Measurements from ENCODE around the gene AMMECR1.

AMMECR1 gene

DNA sequence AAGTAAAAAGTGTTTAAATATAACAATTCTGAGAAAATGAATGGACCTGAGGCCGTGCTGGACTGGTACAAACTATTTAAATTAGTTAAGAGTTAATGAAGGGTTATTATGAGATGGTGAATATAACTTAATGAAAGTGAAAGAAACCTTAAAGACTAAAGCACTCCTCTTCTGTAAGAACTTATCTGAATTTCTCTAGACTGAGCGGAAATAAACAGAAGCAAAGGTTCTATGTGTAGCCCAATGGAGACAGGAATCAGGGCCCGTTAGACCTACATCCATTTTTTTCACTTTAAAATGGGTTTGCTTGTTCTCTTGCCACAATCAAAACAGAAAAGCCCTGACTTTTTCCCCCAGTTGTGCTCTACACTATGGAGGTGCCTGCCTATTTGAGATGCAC, 14.9 kb downstream of the AMMECR1 start:
- in situ Hi-C loops (cut with HindIII; ENCODE audit: low sequenced_read_pairs) = no loop called here
- no peak overlapping the region for H3K4me3 ChIP-seq (ENCODE audit: low read depth, low read length)
- TF ChIP-seq, protein P1, sequence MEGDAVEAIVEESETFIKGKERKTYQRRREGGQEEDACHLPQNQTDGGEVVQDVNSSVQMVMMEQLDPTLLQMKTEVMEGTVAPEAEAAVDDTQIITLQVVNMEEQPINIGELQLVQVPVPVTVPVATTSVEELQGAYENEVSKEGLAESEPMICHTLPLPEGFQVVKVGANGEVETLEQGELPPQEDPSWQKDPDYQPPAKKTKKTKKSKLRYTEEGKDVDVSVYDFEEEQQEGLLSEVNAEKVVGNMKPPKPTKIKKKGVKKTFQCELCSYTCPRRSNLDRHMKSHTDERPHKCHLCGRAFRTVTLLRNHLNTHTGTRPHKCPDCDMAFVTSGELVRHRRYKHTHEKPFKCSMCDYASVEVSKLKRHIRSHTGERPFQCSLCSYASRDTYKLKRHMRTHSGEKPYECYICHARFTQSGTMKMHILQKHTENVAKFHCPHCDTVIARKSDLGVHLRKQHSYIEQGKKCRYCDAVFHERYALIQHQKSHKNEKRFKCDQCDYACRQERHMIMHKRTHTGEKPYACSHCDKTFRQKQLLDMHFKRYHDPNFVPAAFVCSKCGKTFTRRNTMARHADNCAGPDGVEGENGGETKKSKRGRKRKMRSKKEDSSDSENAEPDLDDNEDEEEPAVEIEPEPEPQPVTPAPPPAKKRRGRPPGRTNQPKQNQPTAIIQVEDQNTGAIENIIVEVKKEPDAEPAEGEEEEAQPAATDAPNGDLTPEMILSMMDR (IDR thresholded peaks at IDR 0.05; ENCODE audit: low read depth, low read length) = no peak
- DNase-seq (ENCODE audit: low read depth, low spot score) = no peak

DNA sequence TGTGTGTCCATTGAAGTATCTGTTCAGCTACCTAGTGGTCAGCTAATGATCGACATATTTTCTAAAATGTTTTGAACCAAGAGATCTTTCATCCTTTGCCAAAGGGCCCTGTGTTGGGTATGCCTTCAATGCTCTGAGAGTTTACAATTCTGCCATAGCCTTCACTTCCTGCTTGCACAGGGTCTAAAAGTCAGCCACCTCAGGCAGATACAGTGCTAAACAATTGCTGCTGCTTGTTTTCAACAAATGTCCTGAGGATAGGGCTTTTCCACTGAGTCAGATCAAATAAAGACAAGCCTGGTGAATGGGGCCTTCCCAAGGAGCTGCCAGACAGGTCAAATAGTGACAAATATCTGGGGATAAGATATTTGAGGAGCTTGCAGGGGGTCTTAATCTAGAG, 16.7 kb downstream of the AMMECR1 start:
- TF ChIP-seq, protein P1 (IDR thresholded peaks at IDR 0.05; ENCODE audit: low read depth, low read length) = no peak
- no peak for DNase-seq (ENCODE audit: low read depth, low spot score)
- H3K4me3 ChIP-seq (ENCODE audit: low read depth, low read length) = no peak overlapping the region
- in situ Hi-C loops (cut with HindIII; ENCODE audit: low sequenced_read_pairs) = no loop called here

DNA sequence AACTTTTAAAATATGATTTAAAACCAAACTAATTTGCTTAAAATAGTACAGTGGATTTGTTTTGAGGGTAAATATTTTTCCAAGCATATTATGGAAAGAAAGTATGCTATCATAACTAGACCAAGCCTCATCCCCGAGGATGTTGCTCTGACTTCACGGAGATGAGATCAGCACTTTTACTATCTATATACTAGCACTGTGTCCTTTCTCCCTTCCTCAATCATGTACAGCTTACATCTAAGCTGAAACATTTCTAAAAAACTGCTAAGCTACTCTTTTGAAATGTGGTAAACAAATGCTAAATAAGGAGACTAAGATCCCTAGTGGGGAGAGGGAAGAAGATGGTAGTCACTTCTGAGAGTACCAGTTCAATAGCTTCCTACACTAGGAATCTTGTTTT, 23.8 kb downstream of the AMMECR1 start:
- DNase-seq (ENCODE audit: low read depth, low spot score) = no peak
- TF ChIP-seq, protein P1 (IDR thresholded peaks at IDR 0.05; ENCODE audit: low read depth, low read length) = no peak
- in situ Hi-C loops (cut with HindIII; ENCODE audit: low sequenced_read_pairs) = no loop called here
- no peak overlapping the region for H3K4me3 ChIP-seq (ENCODE audit: low read depth, low read length)

GRCh38 chrX:110293658-110294057, 24.2 kb downstream of the AMMECR1 start:
- DNase-seq (ENCODE audit: low read depth, low spot score) = no peak
- TF ChIP-seq, protein P1 (IDR thresholded peaks at IDR 0.05; ENCODE audit: low read depth, low read length) = no peak
- H3K4me3 ChIP-seq (ENCODE audit: low read depth, low read length) = no peak overlapping the region
- in situ Hi-C loops (cut with HindIII; ENCODE audit: low sequenced_read_pairs) = no loop called here

GRCh38 chrX:110287605-110288004, 30.3 kb downstream of the AMMECR1 start:
- TF ChIP-seq, protein P1 (IDR thresholded peaks at IDR 0.05; ENCODE audit: low read depth, low read length) = no peak
- in situ Hi-C loops (cut with HindIII; ENCODE audit: low sequenced_read_pairs) = no loop called here
- DNase-seq (ENCODE audit: low read depth, low spot score) = no peak
- H3K4me3 ChIP-seq (ENCODE audit: low read depth, low read length) = no peak overlapping the region

- DNase-seq (ENCODE audit: low read depth, low spot score) = peak; percentile 83
- H3K4me3 ChIP-seq (ENCODE audit: low read depth, low read length) = no peak overlapping the region
- in situ Hi-C loops (cut with HindIII; ENCODE audit: low sequenced_read_pairs) = no loop called here
- TF ChIP-seq, protein P1 (IDR thresholded peaks at IDR 0.05; ENCODE audit: low read depth, low read length) = no peak
These were observed 31.8 kb downstream of the AMMECR1 start for GRCh38 chrX:110286106-110286505.

DNA sequence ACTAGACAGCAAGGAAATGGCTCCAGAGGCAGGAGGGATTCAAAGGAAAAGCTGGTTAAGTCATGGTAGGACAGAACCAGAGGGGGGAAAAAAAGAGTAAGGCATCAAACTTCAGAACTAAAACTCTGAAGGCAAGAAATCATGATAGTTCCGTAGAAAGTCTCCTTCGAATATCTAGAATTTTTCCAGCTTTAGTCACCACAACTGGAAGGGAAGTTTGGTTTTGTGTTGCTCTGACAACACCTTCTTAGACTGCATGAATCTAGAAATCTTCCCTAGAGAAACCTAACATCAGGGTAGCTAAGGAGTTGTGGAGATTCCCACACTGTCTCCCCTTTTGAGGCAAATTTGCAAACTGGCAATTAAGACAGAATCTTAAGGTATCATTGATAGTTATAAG, 33.7 kb downstream of the AMMECR1 start:
- TF ChIP-seq, protein P1 (IDR thresholded peaks at IDR 0.05; ENCODE audit: low read depth, low read length) = no peak
- no peak overlapping the region for H3K4me3 ChIP-seq (ENCODE audit: low read depth, low read length)
- peak; percentile 85 for DNase-seq (ENCODE audit: low read depth, low spot score)
- in situ Hi-C loops (cut with HindIII; ENCODE audit: low sequenced_read_pairs) = no loop called here
